GM21737 (cell line): ENCODE measurements around the gene GDI1.

Source experiments
- ATAC-seq: cut with Tn5 transposase; IDR thresholded peaks from one replicate; pipeline ENCODE4 v1.9.1; 2021; ENCODE audit warnings: mild to moderate bottlenecking, moderate library complexity; ENCODE audit not compliant: unreplicated experiment

Gene GDI1

DNA sequence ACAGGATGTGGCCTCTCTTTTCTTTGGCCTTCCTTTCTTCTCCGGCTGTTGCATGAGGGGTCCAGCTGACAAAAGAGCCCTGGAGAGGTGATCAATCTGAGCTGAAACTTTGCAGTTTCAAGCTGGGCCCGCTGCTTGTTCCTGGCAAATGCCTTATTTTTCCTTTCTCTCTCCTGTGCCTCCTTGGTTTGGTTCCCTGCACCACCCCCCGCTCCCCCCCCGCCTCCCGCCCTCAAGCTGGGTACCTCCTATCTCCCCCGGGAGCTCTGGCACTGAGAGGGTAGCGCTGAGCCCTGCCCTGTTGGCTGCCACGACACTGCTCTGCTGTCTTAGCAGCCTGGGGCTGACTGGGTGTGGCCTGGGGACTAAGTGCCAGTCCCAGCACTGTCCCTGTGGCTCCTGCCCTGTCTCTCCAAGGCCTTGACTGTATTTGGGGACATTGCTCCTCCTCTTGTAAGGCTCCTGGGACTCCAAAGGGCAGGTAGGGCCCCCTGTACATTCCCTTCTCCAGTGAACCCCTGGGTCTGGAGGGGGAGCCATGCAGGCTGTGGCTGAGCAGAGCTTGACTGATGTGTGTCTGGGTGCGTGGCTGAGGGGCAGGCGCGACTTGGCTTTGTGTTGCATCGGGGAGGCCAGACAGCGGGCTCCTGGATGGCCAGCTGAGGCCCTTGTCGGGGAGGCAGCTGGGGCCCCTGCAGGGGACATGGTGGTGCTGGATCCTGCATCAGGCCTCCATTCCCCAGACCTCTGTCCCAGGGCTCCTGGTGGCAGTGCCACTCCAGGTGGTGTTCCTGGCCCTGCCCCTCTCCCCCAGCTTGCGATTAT lies 22.2 kb downstream of the GDI1 start:
- ATAC-seq, result no peak

DNA sequence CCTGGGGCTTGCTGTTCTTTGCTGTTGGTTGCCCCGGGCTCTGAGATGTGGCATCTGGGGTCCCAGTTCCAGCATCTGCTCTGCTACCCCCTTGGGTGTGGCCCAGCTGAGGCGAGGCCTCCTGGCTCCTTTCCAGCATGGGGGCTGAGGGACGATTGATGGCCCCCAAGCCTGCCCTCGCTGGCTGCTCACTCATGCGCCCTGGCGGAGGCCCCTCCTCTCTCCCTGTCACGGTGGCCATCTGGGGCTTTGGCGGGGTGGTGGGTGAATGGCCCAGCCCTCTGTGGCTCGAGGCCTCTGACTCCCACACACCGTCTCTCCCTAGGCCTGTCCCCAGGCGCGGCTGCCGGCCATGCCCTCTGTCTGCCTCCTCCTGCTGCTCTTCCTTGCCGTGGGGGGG lies 22.9 kb downstream of the GDI1 start:
- ATAC-seq, result no peak

DNA sequence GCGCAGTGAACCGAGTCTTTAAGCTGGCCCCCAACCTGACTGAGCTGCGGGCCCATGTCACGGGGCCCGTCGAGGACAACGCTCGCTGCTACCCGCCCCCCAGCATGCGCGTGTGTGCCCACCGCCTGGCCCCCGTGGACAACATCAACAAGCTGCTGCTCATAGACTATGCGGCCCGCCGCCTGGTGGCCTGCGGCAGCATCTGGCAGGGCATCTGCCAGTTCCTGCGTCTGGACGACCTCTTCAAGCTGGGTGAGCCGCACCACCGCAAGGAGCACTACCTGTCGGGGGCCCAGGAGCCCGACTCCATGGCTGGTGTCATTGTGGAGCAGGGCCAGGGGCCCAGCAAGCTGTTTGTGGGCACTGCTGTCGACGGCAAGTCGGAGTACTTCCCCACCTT lies 23.4 kb downstream of the GDI1 start:
- no peak for ATAC-seq

GRCh38 chrX:154462396-154462795 lies 25.4 kb downstream of the GDI1 start:
- no peak for ATAC-seq

- ATAC-seq, result no peak
These were observed 26.8 kb downstream of the GDI1 start for GRCh38 chrX:154463611-154464220.

- no peak for ATAC-seq
These were observed 27.9 kb downstream of the GDI1 start for GRCh38 chrX:154464806-154465365.

- no peak for ATAC-seq
These were observed 28.6 kb downstream of the GDI1 start for GRCh38 chrX:154465601-154466000.

- no peak for ATAC-seq
These were observed 29.1 kb downstream of the GDI1 start for GRCh38 chrX:154466036-154466435.

DNA sequence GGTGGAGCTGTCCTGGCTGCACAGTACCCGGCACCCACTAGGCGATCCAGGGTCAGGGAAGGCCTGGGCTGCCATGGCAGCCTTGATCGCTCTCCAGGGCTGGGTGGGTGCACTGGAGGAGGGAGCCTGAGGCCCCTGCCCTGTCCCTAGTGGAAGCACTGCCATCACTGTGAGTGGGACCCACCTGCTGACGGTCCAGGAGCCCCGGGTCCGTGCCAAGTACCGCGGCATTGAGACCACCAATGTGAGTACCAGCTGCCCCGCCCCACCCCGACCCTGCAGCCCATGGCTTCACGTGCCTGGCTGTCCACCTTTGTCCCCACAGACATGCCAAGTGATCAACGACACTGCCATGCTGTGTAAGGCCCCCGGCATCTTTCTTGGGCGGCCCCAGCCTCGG lies 30.0 kb downstream of the GDI1 start:
- no peak for ATAC-seq

DNA sequence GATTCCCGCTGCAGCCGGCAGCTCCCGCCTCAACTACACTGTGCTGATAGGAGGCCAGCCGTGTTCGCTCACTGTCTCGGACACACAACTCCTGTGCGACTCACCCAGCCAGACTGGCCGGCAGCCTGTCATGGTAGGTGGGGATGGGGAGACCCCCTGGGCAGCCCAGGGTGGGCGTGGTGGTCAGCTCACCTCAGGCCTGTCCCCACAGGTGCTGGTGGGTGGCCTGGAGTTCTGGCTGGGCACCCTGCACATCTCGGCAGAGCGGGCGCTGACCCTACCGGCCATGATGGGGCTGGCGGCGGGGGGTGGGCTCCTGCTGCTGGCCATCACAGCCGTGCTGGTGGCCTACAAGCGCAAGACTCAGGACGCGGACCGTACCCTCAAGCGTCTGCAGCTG lies 30.6 kb downstream of the GDI1 start:
- no peak for ATAC-seq

- ATAC-seq, result no peak
These were observed 31.3 kb downstream of the GDI1 start for GRCh38 chrX:154468217-154468616.

GRCh38 chrX:154469114-154469513 lies 32.2 kb downstream of the GDI1 start:
- no peak for ATAC-seq

GRCh38 chrX:154469880-154470279 lies 32.9 kb downstream of the GDI1 start:
- ATAC-seq, result no peak

- no peak for ATAC-seq
These were observed 33.5 kb downstream of the GDI1 start for GRCh38 chrX:154470434-154470833.

- ATAC-seq, result no peak
These were observed 34.1 kb downstream of the GDI1 start for GRCh38 chrX:154470914-154471568.

DNA sequence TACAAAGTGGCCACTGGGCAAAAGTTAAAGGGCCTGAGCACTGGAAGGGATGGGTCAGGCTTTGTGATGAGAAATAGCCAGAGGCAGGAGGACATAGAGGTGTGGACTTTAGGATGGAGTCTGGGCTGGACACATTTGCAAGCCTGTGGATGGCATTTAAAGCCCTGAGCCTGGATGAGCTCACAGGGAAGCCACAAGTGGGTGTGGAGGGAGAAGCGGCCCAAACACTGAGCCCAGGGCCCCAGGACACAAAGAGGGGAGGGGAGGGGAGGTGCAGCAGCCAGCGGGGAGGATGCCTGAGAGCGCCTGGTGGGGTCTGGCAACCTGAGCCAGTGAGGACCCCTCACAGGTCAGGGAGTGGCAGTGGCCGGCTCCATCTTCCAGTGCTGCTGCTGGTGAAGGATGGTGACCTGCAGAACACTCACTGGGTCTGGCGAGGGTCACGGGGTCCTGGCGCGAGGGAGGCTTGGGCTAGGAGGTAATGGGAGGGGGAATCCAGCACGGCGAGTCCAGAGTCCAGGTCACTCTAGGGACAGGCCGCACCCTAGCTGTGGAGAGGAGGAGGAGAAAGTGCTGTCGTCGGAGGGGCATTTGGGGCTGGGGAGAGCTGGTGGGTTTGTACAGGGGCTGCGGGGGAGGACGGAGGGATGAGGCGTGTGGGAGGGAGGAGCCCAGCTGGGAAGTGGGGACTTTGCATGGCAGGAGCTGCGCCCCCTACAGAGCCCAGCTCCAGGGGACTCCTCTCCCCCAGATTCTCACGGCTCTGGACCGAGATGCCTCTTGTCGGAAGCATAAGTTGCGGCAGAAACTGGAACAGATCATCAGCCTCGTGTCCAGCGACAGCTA lies 35.1 kb downstream of the GDI1 start:
- ATAC-seq, result no peak

- no peak for ATAC-seq
These were observed 36.0 kb downstream of the GDI1 start for GRCh38 chrX:154472685-154473632.

GRCh38 chrX:154473683-154474082 lies 36.7 kb downstream of the GDI1 start:
- ATAC-seq, result no peak

- ATAC-seq, result no peak
These were observed 39.9 kb downstream of the GDI1 start for GRCh38 chrX:154476821-154477220.
